Astrocyte (in vitro differentiated cells and primary cell): ENCODE results near the gene CCDC80. TPM values are rescaled to one million over a fixed set of nuclear protein-coding genes. Genes with fewer than 3 reads are reported as not detected.

ENCODE experiments used
- DNase-seq: peaks from one replicate; pipeline ENCODE4 v3.0.0-alpha.2; 2010; ENCODE audit warnings: low read depth
- FAIRE-seq: peaks from 2 replicates; lab custom pipeline; 2011; peaks lifted over from hg19 to GRCh38; lab: Jason Lieb, UNC
- H2AFZ ChIP-seq: 2 replicates; pipeline ENCODE4 v1.6.0; 2012; ENCODE audit warnings: low read depth, low read length, inconsistent platforms
- H3K27ac ChIP-seq: 2 replicates; pipeline ENCODE4 v1.5.1; 2011; ENCODE audit warnings: low read depth, low read length, inconsistent platforms
- H3K27me3 ChIP-seq: 2 replicates; pipeline ENCODE4 v1.6.0; 2011; ENCODE audit warnings: low read length, inconsistent platforms; ENCODE audit not compliant: insufficient read depth
- H3K36me3 ChIP-seq: 2 replicates; pipeline ENCODE4 v1.5.1; 2011; ENCODE audit warnings: low read length, inconsistent platforms; ENCODE audit not compliant: insufficient read depth
- H3K4me1 ChIP-seq: 2 replicates; pipeline ENCODE4 v1.5.1; 2011; ENCODE audit warnings: low read length, inconsistent platforms; ENCODE audit not compliant: insufficient read depth
- H3K4me2 ChIP-seq: 2 replicates; pipeline ENCODE4 v1.6.0; 2012; ENCODE audit warnings: low read length, inconsistent platforms
- H3K4me3 ChIP-seq: 2 replicates; pipeline ENCODE4 v1.5.1; 2011; ENCODE audit warnings: low read depth, mild to moderate bottlenecking, low read length, inconsistent platforms; ENCODE audit not compliant: insufficient read depth
- H3K79me2 ChIP-seq: 2 replicates; pipeline ENCODE4 v1.6.0; 2012; ENCODE audit warnings: mild to moderate bottlenecking, low read length, inconsistent platforms; ENCODE audit not compliant: insufficient read depth
- H3K9ac ChIP-seq: 2 replicates; pipeline ENCODE4 v1.6.0; 2012; ENCODE audit warnings: mild to moderate bottlenecking, low read length, inconsistent platforms
- H3K9me3 ChIP-seq: 2 replicates; pipeline ENCODE4 v1.5.1; 2012; ENCODE audit warnings: low read depth, mild to moderate bottlenecking, low read length, inconsistent platforms; ENCODE audit not compliant: insufficient read depth
- H4K20me1 ChIP-seq: 2 replicates; pipeline ENCODE4 v1.6.0; 2012; ENCODE audit warnings: low read length, inconsistent platforms; ENCODE audit not compliant: insufficient read depth
- H3K27ac Mint-ChIP-seq: one replicate; pipeline ENCODE4 v1.8.0; 2021; ENCODE audit warnings: mild to moderate bottlenecking, mixed read lengths; ENCODE audit not compliant: unreplicated experiment
- H3K27me3 Mint-ChIP-seq: one replicate; pipeline ENCODE4 v1.8.0; 2021; ENCODE audit warnings: low read depth, mixed read lengths; ENCODE audit not compliant: unreplicated experiment
- H3K36me3 Mint-ChIP-seq: one replicate; pipeline ENCODE4 v1.8.0; 2021; ENCODE audit warnings: low read depth, mixed read lengths; ENCODE audit not compliant: unreplicated experiment
- H3K4me1 Mint-ChIP-seq: one replicate; pipeline ENCODE4 v1.8.0; 2021; ENCODE audit warnings: low read depth, mixed read lengths; ENCODE audit not compliant: unreplicated experiment
- H3K4me3 Mint-ChIP-seq: one replicate; pipeline ENCODE4 v1.8.0; 2021; ENCODE audit warnings: mild to moderate bottlenecking, moderate library complexity, mixed read lengths; ENCODE audit not compliant: unreplicated experiment
- H3K9me3 Mint-ChIP-seq: one replicate; pipeline ENCODE4 v1.8.0; 2021; ENCODE audit warnings: mild to moderate bottlenecking, mixed read lengths; ENCODE audit not compliant: unreplicated experiment
- CTCF ChIP-seq: IDR thresholded peaks from 2 replicates; pipeline ENCODE4 v1.5.1; 2011; ENCODE audit warnings: low read depth, mild to moderate bottlenecking, inconsistent platforms, low read length, moderate library complexity; ENCODE audit not compliant: insufficient read depth
- EZH2 ChIP-seq: IDR thresholded peaks from 2 replicates; pipeline ENCODE4 v1.6.1; 2012; ENCODE audit warnings: mild to moderate bottlenecking, low read length, inconsistent platforms; ENCODE audit not compliant: insufficient read depth
- total RNA-seq: library from RNA; stranded (reverse); gene quantifications from 2 replicates; pipeline ENCODE4 v1.2.1, GENCODE V29; 2021

CCDC80 gene
- total RNA-seq, 1 donor from 2014 or later = 272 TPM

- H3K4me1 Mint-ChIP-seq = peaks cover 59% of the 10 kb centered on the region
- peak; percentile 94 for DNase-seq
- H3K36me3 Mint-ChIP-seq = peaks cover under 1% of the 10 kb centered on the region
- H3K79me2 ChIP-seq = no peaks in the 10 kb centered on the region
- H3K4me1 ChIP-seq = peaks cover 51% of the 10 kb centered on the region
- H3K9ac ChIP-seq = peak overlapping the region; percentile 85
- H4K20me1 ChIP-seq = no peaks in the 10 kb centered on the region
- no peak overlapping the region for H2AFZ ChIP-seq
- no peaks in the 10 kb centered on the region for H3K27me3 Mint-ChIP-seq
- no peak overlapping the region for H3K4me3 ChIP-seq
- H3K4me2 ChIP-seq = peak overlapping the region; percentile 76
- H3K4me3 Mint-ChIP-seq = peak overlapping the region; percentile 7
- H3K27ac ChIP-seq = peak overlapping the region; percentile 100
- H3K9me3 Mint-ChIP-seq = no peaks in the 10 kb centered on the region
- peak overlapping the region; percentile 99 for H3K27ac Mint-ChIP-seq
- no peaks in the 10 kb centered on the region for H3K36me3 ChIP-seq
- H3K27me3 ChIP-seq = no peaks in the 10 kb centered on the region
- FAIRE-seq = no peak
- TF ChIP-seq CTCF (no peak), EZH2 (no peak)
- H3K9me3 ChIP-seq = no peaks in the 10 kb centered on the region
Measured at GRCh38 chr3:112653881-112654300, 12.9 kb upstream of the CCDC80 start.

GRCh38 chr3:112653209-112653871 lies 12.4 kb upstream of the CCDC80 start:
- no peaks in the 10 kb centered on the region for H3K79me2 ChIP-seq
- peak overlapping the region; percentile 76 for H3K4me2 ChIP-seq
- H3K9ac ChIP-seq = peak overlapping the region; percentile 85
- H3K36me3 Mint-ChIP-seq = peaks cover 4% of the 10 kb centered on the region
- H3K4me3 ChIP-seq = no peak overlapping the region
- peak overlapping the region; percentile 100 for H3K27ac ChIP-seq
- H3K4me1 ChIP-seq = peaks cover 52% of the 10 kb centered on the region
- H3K27ac Mint-ChIP-seq = peak overlapping the region; percentile 99
- H3K4me1 Mint-ChIP-seq = peaks cover 61% of the 10 kb centered on the region
- FAIRE-seq (peak; percentile 100), DNase-seq (peak; percentile 99)
- no peaks in the 10 kb centered on the region for H4K20me1 ChIP-seq
- no peaks in the 10 kb centered on the region for H3K27me3 Mint-ChIP-seq
- H3K27me3 ChIP-seq = no peaks in the 10 kb centered on the region
- H3K36me3 ChIP-seq = no peaks in the 10 kb centered on the region
- H2AFZ ChIP-seq = no peak overlapping the region
- H3K4me3 Mint-ChIP-seq = no peak overlapping the region
- no peak for TF ChIP-seq EZH2
- TF ChIP-seq CTCF = no peak
- no peaks in the 10 kb centered on the region for H3K9me3 Mint-ChIP-seq
- H3K9me3 ChIP-seq = no peaks in the 10 kb centered on the region

- Mint-ChIP-seq H3K27me3 (no peaks in the 10 kb centered on the region), H3K27ac (peak overlapping the region; percentile 95), H3K36me3 (peaks cover 4% of the 10 kb centered on the region), H3K4me3 (no peak overlapping the region), H3K4me1 (peaks cover 73% of the 10 kb centered on the region), H3K9me3 (no peaks in the 10 kb centered on the region)
- Histone ChIP-seq H3K4me1 (peaks cover 68% of the 10 kb centered on the region), H3K9ac (peak overlapping the region; percentile 52), H3K4me2 (no peak overlapping the region), H2AFZ (peak overlapping the region; percentile 16), H3K27ac (peak overlapping the region; percentile 80), H3K4me3 (no peak overlapping the region), H3K79me2 (no peaks in the 10 kb centered on the region), H3K36me3 (no peaks in the 10 kb centered on the region), H3K9me3 (no peaks in the 10 kb centered on the region), H3K27me3 (no peaks in the 10 kb centered on the region), H4K20me1 (no peaks in the 10 kb centered on the region)
- TF ChIP-seq CTCF = no peak
- TF ChIP-seq EZH2 = no peak
- peak; percentile 91 for DNase-seq
- peak; percentile 87 for FAIRE-seq
Measured at GRCh38 chr3:112651516-112651915, 10.6 kb upstream of the CCDC80 start.
